Activated T-helper 1 cell treated with anti-CD3 and anti-CD28 coated beads, Interleukin-2, amount 50 U/mL, for 16 hours (primary cell): ENCODE results near the gene RASL12.
"Not testable (repeated sequence)": the region's sequence is repeated elsewhere in the genome, so short reads cannot be mapped to it uniquely, and the experiment has no call there.

Experiments used
- DNase-seq, 2 donors: peaks; one replicate each; pipeline ENCODE4 v3.0.0-alpha.2; 2020; ENCODE audit warnings: low read depth in 1 of 2, low spot score in 1 of 2

Gene RASL12

GRCh38 chr15:65056106-65056505 is 11.7 kb downstream of the RASL12 start:
- no peak for DNase-seq

GRCh38 chr15:65055201-65055870 is 12.5 kb downstream of the RASL12 start:
- no peak for DNase-seq

- peak in 1 of 2 donors; percentile 12 for DNase-seq
Observed at GRCh38 chr15:65054333-65055200, 13.2 kb downstream of the RASL12 start.

- DNase-seq: no peak
Observed at GRCh38 chr15:65052956-65053355, 14.8 kb downstream of the RASL12 start.

- no peak for DNase-seq
Observed at GRCh38 chr15:65051266-65051665, 16.5 kb downstream of the RASL12 start.

GRCh38 chr15:65050270-65050669 is 17.5 kb downstream of the RASL12 start:
- no peak for DNase-seq

GRCh38 chr15:65049418-65049840 is 18.4 kb downstream of the RASL12 start:
- DNase-seq: peak; percentile 55 to 74

GRCh38 chr15:65048241-65048640 is 19.6 kb downstream of the RASL12 start:
- no peak for DNase-seq

GRCh38 chr15:65044724-65045481 is 22.9 kb downstream of the RASL12 start, which contains the start of gene SLC51B:
TSS of gene SLC51B (plus strand) at chr15:65045387. CDS start at chr15:65050005, 4,618 bp downstream.
- DNase-seq: no peak

GRCh38 chr15:65044218-65044617 is 23.6 kb downstream of the RASL12 start:
- DNase-seq: not testable (repeated sequence)

GRCh38 chr15:65042776-65043327 is 24.9 kb downstream of the RASL12 start:
- no peak for DNase-seq

- no peak for DNase-seq
Observed at GRCh38 chr15:65041787-65042186, 26.0 kb downstream of the RASL12 start.

GRCh38 chr15:65040461-65040860 is 27.3 kb downstream of the RASL12 start:
- DNase-seq: no peak

- no peak for DNase-seq
Observed at GRCh38 chr15:65038836-65039235, 29.0 kb downstream of the RASL12 start.

GRCh38 chr15:65038428-65038827 is 29.4 kb downstream of the RASL12 start:
- no peak for DNase-seq

- DNase-seq: no peak
Observed at GRCh38 chr15:65037309-65037708, 30.5 kb downstream of the RASL12 start.

GRCh38 chr15:65034719-65035118 is 33.1 kb downstream of the RASL12 start:
- no peak for DNase-seq

- DNase-seq: no peak
Observed at GRCh38 chr15:65033659-65034269, 34.0 kb downstream of the RASL12 start.

- no peak for DNase-seq
Observed at GRCh38 chr15:65032801-65033537, 34.8 kb downstream of the RASL12 start.

- DNase-seq: no peak
Observed at GRCh38 chr15:65029736-65030208, 38.0 kb downstream of the RASL12 start.
